Measurements from ENCODE around the gene SDC4. TPM values are rescaled to one million over a fixed set of nuclear protein-coding genes. Genes with fewer than 3 reads are reported as not detected.

Gene SDC4
- total RNA-seq, 5 donors from 2014 or later (not counting 1 experiment from before 2014, with no cell fraction given) = 0.68 to 4.4 (median 3.5) TPM

DNA sequence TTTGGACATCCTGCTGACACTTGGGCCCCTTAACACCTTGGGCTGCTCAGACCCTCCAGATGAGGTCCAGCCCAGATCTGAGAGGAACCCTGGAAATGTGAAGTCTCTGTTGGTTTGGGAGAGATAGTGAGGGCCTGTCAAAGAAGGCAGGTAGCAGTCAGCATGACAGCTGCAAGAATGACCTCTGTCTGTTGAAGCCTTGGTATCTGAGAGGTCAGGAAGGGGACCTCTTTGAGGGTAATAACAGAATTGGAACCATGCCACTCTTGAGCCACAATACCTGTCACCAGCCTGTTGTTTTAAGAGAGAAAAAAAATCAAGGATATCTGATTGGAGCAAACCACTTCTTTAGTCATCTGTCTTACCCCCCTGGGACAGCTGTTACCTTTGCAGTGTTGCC lies 18.9 kb upstream of the SDC4 start:
- ChIA-PET CTCF (interaction anchor here in 1 of 2 donors (1.4 kb wide), 1 partner anchor 69 kb away, joined by 3 read pairs; no protein-coding TSS in a partner anchor), POLR2A (interaction anchor here in 1 of 2 donors (0.6 kb wide), 1 partner anchor 19 kb away, joined by 3 read pairs; the partner anchor contains the start of gene SDC4)
- ATAC-seq (replicated peaks in 1 of 4) = no peak
- Mint-ChIP-seq H3K9me3 (no peaks in the 10 kb centered on the region), H3K27ac (peak overlapping the region; percentile 65 to 74), H3K36me3 (peaks cover 34% of the 10 kb centered on the region), H3K4me1 (peaks cover 65 to 75% (median 72%) of the 10 kb centered on the region in 3 donors), H3K4me3 (peak overlapping the region in 1 of 3 donors; percentile 61), H3K27me3 (no peaks in the 10 kb centered on the region)
- peaks cover 40 to 51% of the 10 kb centered on the region in 2 experiments for H3K4me1 ChIP-seq (ENCODE audit: control insufficient read depth in 1 of 2, extremely low read depth in 1 of 2, insufficient read depth in 2 of 2, low read length in 2 of 2)
- DNase-seq = no peak
- H3K4me3 ChIP-seq (ENCODE audit: control insufficient read depth in 1 of 2, extremely low read depth in 1 of 2, low read length in 1 of 2) = no peak overlapping the region
- peak overlapping the region; percentile 19 for H3K27ac ChIP-seq (ENCODE audit: low read length)
- H3K36me3 ChIP-seq (ENCODE audit: control insufficient read depth in 2 of 2, extremely low read depth in 1 of 2, insufficient read depth in 1 of 2, low read length in 1 of 2) = peaks cover 14 to 48% of the 10 kb centered on the region in 2 donors
- no peaks in the 10 kb centered on the region for H3K9me3 ChIP-seq
- no peaks in the 10 kb centered on the region for H3K27me3 ChIP-seq (replicated peaks in 1 of 2; ENCODE audit: control insufficient read depth in 2 of 2, extremely low read depth in 1 of 2, insufficient read depth in 2 of 2, low read length in 1 of 2)

DNA sequence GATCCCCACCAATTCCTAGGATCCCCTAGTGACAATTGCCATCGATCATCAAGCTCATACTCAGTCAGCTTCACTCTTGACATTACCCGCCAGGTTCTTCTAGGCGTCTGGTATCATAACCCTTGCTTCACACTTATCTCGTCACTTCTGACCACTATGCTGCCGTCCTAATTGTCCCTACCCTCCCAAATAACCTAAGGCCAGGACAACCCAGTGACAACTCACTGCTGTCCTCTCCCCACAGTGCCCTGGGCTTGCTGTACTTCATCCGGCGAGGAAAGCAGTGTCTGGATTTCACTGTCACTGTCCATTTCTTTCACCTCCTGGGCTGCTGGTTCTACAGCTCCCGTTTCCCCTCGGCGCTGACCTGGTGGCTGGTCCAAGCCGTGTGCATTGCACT lies 18.4 kb upstream of the SDC4 start:
- no peaks in the 10 kb centered on the region for H3K9me3 Mint-ChIP-seq
- ATAC-seq (replicated peaks in 1 of 4) = no peak
- peaks cover 13 to 48% of the 10 kb centered on the region in 2 donors for H3K36me3 ChIP-seq (ENCODE audit: control insufficient read depth in 2 of 2, extremely low read depth in 1 of 2, insufficient read depth in 1 of 2, low read length in 1 of 2)
- ChIA-PET POLR2A (interaction anchor here (0.6 to 1.1 kb wide), 2 partner anchors 18 to 51 kb away, joined by 3 read pairs; partner anchors contain the start of gene SDC4 (in 1 of the 2)), CTCF (interaction anchor here in 1 of 2 donors (1.4 kb wide), 1 partner anchor 70 kb away, joined by 3 read pairs; no protein-coding TSS in a partner anchor)
- H3K27ac ChIP-seq (ENCODE audit: low read length) = peak overlapping the region; percentile 19
- peaks cover 40 to 50% of the 10 kb centered on the region in 2 experiments for H3K4me1 ChIP-seq (ENCODE audit: control insufficient read depth in 1 of 2, extremely low read depth in 1 of 2, insufficient read depth in 2 of 2, low read length in 2 of 2)
- no peak for DNase-seq
- H3K9me3 ChIP-seq = no peaks in the 10 kb centered on the region
- H3K4me3 Mint-ChIP-seq = no peak overlapping the region
- peak overlapping the region; percentile 65 to 74 for H3K27ac Mint-ChIP-seq
- H3K27me3 ChIP-seq (replicated peaks in 1 of 2; ENCODE audit: control insufficient read depth in 2 of 2, extremely low read depth in 1 of 2, insufficient read depth in 2 of 2, low read length in 1 of 2) = no peaks in the 10 kb centered on the region
- peaks cover 34% of the 10 kb centered on the region for H3K36me3 Mint-ChIP-seq
- H3K27me3 Mint-ChIP-seq = no peaks in the 10 kb centered on the region
- WGBS (ENCODE audit: insufficient coverage) = 83% methylated on average over 11 of the region's 11 CpGs
- H3K4me3 ChIP-seq (ENCODE audit: control insufficient read depth in 1 of 2, extremely low read depth in 1 of 2, low read length in 1 of 2) = no peak overlapping the region
- peaks cover 62 to 71% (median 68%) of the 10 kb centered on the region in 3 donors for H3K4me1 Mint-ChIP-seq

DNA sequence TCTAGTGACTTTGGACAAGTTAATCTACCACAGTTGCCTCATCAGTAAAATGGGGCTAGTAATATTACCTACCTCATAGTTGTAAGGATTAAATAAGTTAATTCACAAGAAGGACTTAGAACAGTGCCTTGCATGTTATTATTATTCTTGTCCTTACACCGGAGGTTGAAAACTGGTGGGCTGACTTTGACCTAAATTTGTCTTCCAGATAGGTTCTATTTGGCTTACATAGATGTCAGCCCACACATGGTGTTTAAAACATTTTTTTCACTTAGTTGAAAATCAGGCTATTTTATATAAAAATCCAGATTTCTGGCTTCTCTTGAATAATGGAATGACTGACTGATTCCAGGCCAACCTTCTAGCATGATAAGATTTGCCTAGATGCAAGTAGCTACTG lies 18.0 kb upstream of the SDC4 start:
- no peaks in the 10 kb centered on the region for H3K9me3 ChIP-seq
- no CpG with 5 or more reads among the region's 1 CpG for WGBS (ENCODE audit: insufficient coverage)
- no peak for ATAC-seq (replicated peaks in 1 of 4)
- H3K4me1 ChIP-seq (ENCODE audit: control insufficient read depth in 1 of 2, extremely low read depth in 1 of 2, insufficient read depth in 2 of 2, low read length in 2 of 2) = peaks cover 40 to 50% of the 10 kb centered on the region in 2 experiments
- Mint-ChIP-seq H3K4me3 (peak overlapping the region in 1 of 3 donors; percentile 29), H3K36me3 (peaks cover 34% of the 10 kb centered on the region), H3K27me3 (no peaks in the 10 kb centered on the region), H3K27ac (no peak overlapping the region), H3K9me3 (no peaks in the 10 kb centered on the region), H3K4me1 (peaks cover 62 to 67% (median 64%) of the 10 kb centered on the region in 3 donors)
- no peak overlapping the region for H3K27ac ChIP-seq (ENCODE audit: low read length)
- POLR2A ChIA-PET = interaction anchor here (0.6 to 1.1 kb wide), 3 partner anchors 18 to 52 kb away, joined by 3 read pairs; partner anchors contain the start of gene SDC4 (in 1 of the 2)
- CTCF ChIA-PET = interaction anchor here in 1 of 2 donors (1.4 to 1.6 kb wide), 2 partner anchors 8 to 70 kb away, joined by 3 to 4 read pairs; no protein-coding TSS in a partner anchor
- no peaks in the 10 kb centered on the region for H3K27me3 ChIP-seq (replicated peaks in 1 of 2; ENCODE audit: control insufficient read depth in 2 of 2, extremely low read depth in 1 of 2, insufficient read depth in 2 of 2, low read length in 1 of 2)
- peaks cover 12 to 43% of the 10 kb centered on the region in 2 donors for H3K36me3 ChIP-seq (ENCODE audit: control insufficient read depth in 2 of 2, extremely low read depth in 1 of 2, insufficient read depth in 1 of 2, low read length in 1 of 2)
- no peak overlapping the region for H3K4me3 ChIP-seq (ENCODE audit: control insufficient read depth in 1 of 2, extremely low read depth in 1 of 2, low read length in 1 of 2)
- no peak for DNase-seq

DNA sequence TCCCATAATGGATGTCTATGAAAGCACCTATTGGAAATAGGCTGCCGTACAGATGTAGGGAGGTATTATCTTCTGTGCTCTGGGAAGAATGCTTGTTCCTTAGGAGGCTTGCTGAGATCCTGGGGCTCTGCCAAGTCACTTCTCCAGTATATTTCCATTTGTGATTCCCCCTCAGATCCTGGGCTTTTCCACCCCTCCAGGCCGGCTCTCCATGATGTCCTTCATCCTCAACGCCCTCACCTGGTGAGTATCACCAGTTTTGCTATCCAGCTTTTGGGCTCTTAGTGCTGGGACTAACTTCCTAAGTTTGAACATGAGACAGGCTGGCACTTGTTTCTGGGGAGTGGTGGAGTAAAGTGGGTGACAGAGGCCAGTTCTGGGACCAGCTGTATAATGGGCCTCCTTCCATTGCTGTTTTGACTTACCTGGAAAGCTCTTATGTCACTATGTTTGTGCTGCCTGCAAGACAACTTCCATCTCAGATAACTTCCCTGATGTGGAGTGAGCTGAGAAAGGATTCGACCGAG lies 17.3 kb upstream of the SDC4 start:
- no peaks in the 10 kb centered on the region for H3K9me3 Mint-ChIP-seq
- H3K27me3 Mint-ChIP-seq = no peaks in the 10 kb centered on the region
- Histone ChIP-seq H3K4me1 (ENCODE audit: control insufficient read depth in 1 of 2, extremely low read depth in 1 of 2, insufficient read depth in 2 of 2, low read length in 2 of 2) (peaks cover 40 to 50% of the 10 kb centered on the region in 2 experiments), H3K4me3 (ENCODE audit: control insufficient read depth in 1 of 2, extremely low read depth in 1 of 2, low read length in 1 of 2) (no peak overlapping the region), H3K36me3 (ENCODE audit: control insufficient read depth in 2 of 2, extremely low read depth in 1 of 2, insufficient read depth in 1 of 2, low read length in 1 of 2) (peaks cover 8 to 43% of the 10 kb centered on the region in 2 donors), H3K27me3 (replicated peaks in 1 of 2; ENCODE audit: control insufficient read depth in 2 of 2, extremely low read depth in 1 of 2, insufficient read depth in 2 of 2, low read length in 1 of 2) (no peaks in the 10 kb centered on the region), H3K27ac (ENCODE audit: low read length) (peak overlapping the region; percentile 1), H3K9me3 (no peaks in the 10 kb centered on the region)
- peak overlapping the region; percentile 32 to 53 for H3K27ac Mint-ChIP-seq
- H3K36me3 Mint-ChIP-seq = peaks cover 34% of the 10 kb centered on the region
- peaks cover 59 to 61% (median 60%) of the 10 kb centered on the region in 3 donors for H3K4me1 Mint-ChIP-seq
- ChIA-PET POLR2A (interaction anchor here in 1 of 2 donors (1.1 kb wide), 2 partner anchors 42 to 53 kb away, joined by 3 read pairs; no protein-coding TSS in a partner anchor), CTCF (interaction anchor here (0.6 to 1.6 kb wide), 2 partner anchors 8 to 405 kb away, joined by 3 to 4 read pairs; no protein-coding TSS in a partner anchor)
- ATAC-seq (replicated peaks in 1 of 4) = no peak
- DNase-seq = no peak
- peak overlapping the region in 2 of 3 donors; percentile 6 to 29 for H3K4me3 Mint-ChIP-seq
- WGBS (ENCODE audit: insufficient coverage) = 93% methylated on average over 2 of the region's 5 CpGs

DNA sequence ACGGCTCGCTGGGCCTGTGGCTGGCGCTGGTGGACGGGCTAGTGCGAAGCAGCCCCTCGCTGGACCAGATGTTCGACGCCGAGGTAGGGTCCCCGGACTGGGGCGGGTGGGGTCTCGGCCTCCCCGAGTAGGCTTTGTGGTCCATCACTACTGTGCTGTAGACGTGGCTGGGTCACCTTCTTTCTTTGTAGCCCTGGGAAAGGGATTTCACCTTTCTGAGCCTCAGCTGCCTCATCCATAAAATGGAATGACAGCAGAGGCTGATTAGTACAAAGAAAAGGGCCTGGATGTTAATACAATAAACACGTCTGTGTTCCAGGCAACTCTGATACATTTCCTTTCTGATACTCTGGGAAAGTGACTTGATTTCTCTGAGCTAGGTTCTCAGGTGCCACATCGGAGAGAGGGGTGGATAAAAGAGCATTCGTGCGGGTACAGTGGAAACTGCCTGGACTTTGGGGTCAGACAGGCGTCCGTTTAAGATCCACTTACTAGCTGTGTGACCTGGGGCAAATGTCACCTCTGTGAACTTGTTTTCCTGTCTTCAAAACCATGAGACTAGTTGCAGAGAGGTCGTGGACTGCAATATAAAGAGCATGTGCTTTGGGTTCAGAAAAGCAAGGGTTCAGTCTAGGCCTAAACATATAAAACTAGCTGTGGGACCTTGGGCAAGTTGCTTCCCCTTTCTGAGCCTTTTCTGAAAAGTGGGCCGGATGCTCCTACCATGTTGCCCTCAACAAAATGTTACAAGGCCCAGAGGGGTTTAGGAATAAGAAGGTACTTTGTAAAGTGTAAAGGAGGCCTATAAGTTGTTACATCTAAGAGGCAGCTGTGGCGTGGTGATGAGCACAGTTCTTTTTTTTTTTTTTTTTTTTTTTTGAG lies 15.6 kb upstream of the SDC4 start:
- Histone ChIP-seq H3K9me3 (no peaks in the 10 kb centered on the region), H3K4me1 (ENCODE audit: control insufficient read depth in 1 of 2, extremely low read depth in 1 of 2, insufficient read depth in 2 of 2, low read length in 2 of 2) (peaks cover 34 to 50% of the 10 kb centered on the region in 2 experiments), H3K36me3 (ENCODE audit: control insufficient read depth in 2 of 2, extremely low read depth in 1 of 2, insufficient read depth in 1 of 2, low read length in 1 of 2) (peaks cover 8 to 39% of the 10 kb centered on the region in 2 donors), H3K4me3 (ENCODE audit: control insufficient read depth in 1 of 2, extremely low read depth in 1 of 2, low read length in 1 of 2) (peak overlapping the region; percentile 83 to 92), H3K27ac (ENCODE audit: low read length) (peak overlapping the region; percentile 96), H3K27me3 (replicated peaks in 1 of 2; ENCODE audit: control insufficient read depth in 2 of 2, extremely low read depth in 1 of 2, insufficient read depth in 2 of 2, low read length in 1 of 2) (no peaks in the 10 kb centered on the region)
- peak overlapping the region; percentile 86 to 99 (median 98) for H3K4me3 Mint-ChIP-seq
- H3K27me3 Mint-ChIP-seq = no peaks in the 10 kb centered on the region
- H3K36me3 Mint-ChIP-seq = peaks cover 29% of the 10 kb centered on the region
- DNase-seq (no peak), ATAC-seq (replicated peaks in 1 of 4) (no peak)
- no peaks in the 10 kb centered on the region for H3K9me3 Mint-ChIP-seq
- ChIA-PET POLR2A (interaction anchor here (0.7 to 2.4 kb wide), 6 partner anchors 9 to 460 kb away, joined by 4 to 19 read pairs (median 6); partner anchors contain the start of gene PIGT (in 1 of the 2)), CTCF (interaction anchor here (0.6 to 5.8 kb wide), 20 partner anchors 9 to 742 kb away, joined by 3 to 95 read pairs (median 6); partner anchors contain the start of gene PIGT (in 2 of the 2))
- WGBS (ENCODE audit: insufficient coverage) = 15% methylated on average over 20 of the region's 23 CpGs
- peaks cover 50 to 55% (median 55%) of the 10 kb centered on the region in 3 donors for H3K4me1 Mint-ChIP-seq
- H3K27ac Mint-ChIP-seq = peak overlapping the region; percentile 99 to 100

All from T-cell (primary cell).